Endothelial cell (in vitro differentiated cells): ENCODE measurements around the gene DIP2A. TPM values are rescaled to one million over a fixed set of nuclear protein-coding genes. Genes with fewer than 3 reads are reported as not detected.

Experiments
- total RNA-seq: library from RNA; stranded (reverse); fragmentation: NEBNext Ultra II Directional; extraction: Animal tissue kit (Norgen Biotek cat#: 25700); gene quantifications from one replicate; pipeline ENCODE4 v1.2.1, GENCODE V29; 2021; ENCODE audit not compliant: unreplicated experiment

DIP2A gene
- total RNA-seq, 1 donor from 2014 or later: 80.2 TPM

Other genes starting within 250 kb of the DIP2A start
- gene LSS, start 230.1 kb upstream of the DIP2A start, total RNA-seq: 157 TPM
- 92.1 TPM for gene MCM3AP, start 173.3 kb upstream of the DIP2A start, total RNA-seq
- gene YBEY, start 172.5 kb upstream of the DIP2A start, total RNA-seq: 7.0 TPM
- 5.9 TPM for gene C21orf58, start 135.0 kb upstream of the DIP2A start, total RNA-seq
- gene PCNT, start 134.7 kb upstream of the DIP2A start, total RNA-seq: 36.0 TPM
- gene S100B, start 146.2 kb downstream of the DIP2A start, total RNA-seq: 0.54 TPM
- gene PRMT2, start 176.8 kb downstream of the DIP2A start, total RNA-seq: 151 TPM